Measurements from ENCODE around the gene ESM1.
A peak's percentile ranks its signal among the peaks of the same experiment; 100 is the strongest.
"Not testable (repeated sequence)": the region's sequence is repeated elsewhere in the genome, so short reads cannot be mapped to it uniquely, and the experiment has no call there.

Gene ESM1
- 0 to 0.06 (median 0) reads per million in 18 experiments for total RNA-seq

GRCh38 chr5:54985301-54986268 is at the start of gene ESM1:
Gene ESM1, minus strand, starts transcription at chr5:54985593. Its CDS starts 76 bp downstream, at chr5:54985517.
- DNase-seq = no peak

GRCh38 chr5:55033568-55033967 is 48.2 kb upstream of the ESM1 start:
- no peak for DNase-seq

GRCh38 chr5:55031492-55031891 is 46.1 kb upstream of the ESM1 start:
- DNase-seq = no peak

GRCh38 chr5:55030676-55031369 is 45.4 kb upstream of the ESM1 start:
- no peak for DNase-seq

- DNase-seq = no peak
These were observed 44.8 kb upstream of the ESM1 start for GRCh38 chr5:55030220-55030619.

- DNase-seq = peak in 1 of 2 donors; percentile 1
These were observed 42.2 kb upstream of the ESM1 start for GRCh38 chr5:55027595-55027994.

- no peak for DNase-seq
These were observed 37.1 kb upstream of the ESM1 start for GRCh38 chr5:55022450-55022849.

- DNase-seq = no peak
These were observed 36.4 kb upstream of the ESM1 start for GRCh38 chr5:55021821-55022220.

GRCh38 chr5:55021410-55021809 is 36.0 kb upstream of the ESM1 start:
- DNase-seq = no peak

GRCh38 chr5:55010149-55010548 is 24.8 kb upstream of the ESM1 start:
- DNase-seq = not testable (repeated sequence)

GRCh38 chr5:55004729-55005128 is 19.3 kb upstream of the ESM1 start:
- DNase-seq = no peak

- DNase-seq = no peak
These were observed 18.2 kb upstream of the ESM1 start for GRCh38 chr5:55003432-55004065.

- not testable (repeated sequence) for DNase-seq
These were observed 16.8 kb upstream of the ESM1 start for GRCh38 chr5:55002166-55002565.

- no peak for DNase-seq
These were observed 11.7 kb upstream of the ESM1 start for GRCh38 chr5:54997081-54997480.

- no peak for DNase-seq
These were observed 11.1 kb upstream of the ESM1 start for GRCh38 chr5:54996466-54996865.

GRCh38 chr5:54995168-54995567 is 9.8 kb upstream of the ESM1 start:
- DNase-seq = no peak

- DNase-seq = no peak
These were observed 9.2 kb upstream of the ESM1 start for GRCh38 chr5:54994628-54995027.

- DNase-seq = no peak
These were observed 7.9 kb upstream of the ESM1 start for GRCh38 chr5:54993318-54993717.

- no peak for DNase-seq
These were observed 6.0 kb upstream of the ESM1 start for GRCh38 chr5:54991416-54991815.

GRCh38 chr5:54990841-54991258 is 5.5 kb upstream of the ESM1 start:
- no peak for DNase-seq

GRCh38 chr5:54988817-54989216 is 3.4 kb upstream of the ESM1 start:
- DNase-seq = no peak

GRCh38 chr5:54988218-54988617 is 2.8 kb upstream of the ESM1 start:
- no peak for DNase-seq

GRCh38 chr5:54986269-54986654 is 869 bp upstream of the ESM1 start:
- DNase-seq = no peak

All from inflammatory macrophage (primary cell).